Measurements from ENCODE around the gene CELA2B. TPM values are rescaled to one million over a fixed set of nuclear protein-coding genes. Genes with fewer than 3 reads are reported as not detected.

CELA2B gene
- total and polyA plus RNA-seq, 2 experiments from 2014 or later: 0.26 TPM; not detected in 1

DNA sequence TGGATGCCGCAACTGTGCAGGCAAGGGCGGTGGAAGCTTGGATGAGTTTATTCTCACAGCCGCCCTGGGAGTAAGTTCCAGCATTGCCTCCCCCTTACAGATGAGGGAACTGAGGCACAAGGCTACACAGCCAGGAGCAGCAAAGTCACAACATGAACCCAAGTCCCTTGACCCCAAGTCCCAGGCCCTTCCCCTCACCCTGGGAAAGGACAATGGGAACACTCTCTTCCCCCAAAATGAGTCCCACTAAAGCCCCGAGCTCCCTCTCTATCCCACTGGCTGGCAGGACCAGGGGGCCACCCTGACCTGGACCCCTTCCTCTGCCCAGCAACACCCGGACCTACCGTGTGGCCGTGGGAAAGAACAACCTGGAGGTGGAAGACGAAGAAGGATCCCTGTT, 33.8 kb upstream of the CELA2B start:
- H3K36me3 ChIP-seq: no peaks in the 10 kb centered on the region
- no peak overlapping the region for H3K4me3 ChIP-seq
- DNase-seq (ENCODE audit: low read depth in 1 of 2, low spot score in 1 of 2): no peak
- no peaks in the 10 kb centered on the region for H3K27me3 ChIP-seq
- TF ChIP-seq, protein P1, sequence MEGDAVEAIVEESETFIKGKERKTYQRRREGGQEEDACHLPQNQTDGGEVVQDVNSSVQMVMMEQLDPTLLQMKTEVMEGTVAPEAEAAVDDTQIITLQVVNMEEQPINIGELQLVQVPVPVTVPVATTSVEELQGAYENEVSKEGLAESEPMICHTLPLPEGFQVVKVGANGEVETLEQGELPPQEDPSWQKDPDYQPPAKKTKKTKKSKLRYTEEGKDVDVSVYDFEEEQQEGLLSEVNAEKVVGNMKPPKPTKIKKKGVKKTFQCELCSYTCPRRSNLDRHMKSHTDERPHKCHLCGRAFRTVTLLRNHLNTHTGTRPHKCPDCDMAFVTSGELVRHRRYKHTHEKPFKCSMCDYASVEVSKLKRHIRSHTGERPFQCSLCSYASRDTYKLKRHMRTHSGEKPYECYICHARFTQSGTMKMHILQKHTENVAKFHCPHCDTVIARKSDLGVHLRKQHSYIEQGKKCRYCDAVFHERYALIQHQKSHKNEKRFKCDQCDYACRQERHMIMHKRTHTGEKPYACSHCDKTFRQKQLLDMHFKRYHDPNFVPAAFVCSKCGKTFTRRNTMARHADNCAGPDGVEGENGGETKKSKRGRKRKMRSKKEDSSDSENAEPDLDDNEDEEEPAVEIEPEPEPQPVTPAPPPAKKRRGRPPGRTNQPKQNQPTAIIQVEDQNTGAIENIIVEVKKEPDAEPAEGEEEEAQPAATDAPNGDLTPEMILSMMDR (IDR thresholded peaks at IDR 0.05; ENCODE audit: low read depth, low read length): no peak
- H3K27ac ChIP-seq: no peak overlapping the region
- peaks cover 7% of the 10 kb centered on the region for H3K4me1 ChIP-seq (ENCODE audit: low read depth)
- H3K9me3 ChIP-seq (ENCODE audit: low read depth): no peaks in the 10 kb centered on the region

DNA sequence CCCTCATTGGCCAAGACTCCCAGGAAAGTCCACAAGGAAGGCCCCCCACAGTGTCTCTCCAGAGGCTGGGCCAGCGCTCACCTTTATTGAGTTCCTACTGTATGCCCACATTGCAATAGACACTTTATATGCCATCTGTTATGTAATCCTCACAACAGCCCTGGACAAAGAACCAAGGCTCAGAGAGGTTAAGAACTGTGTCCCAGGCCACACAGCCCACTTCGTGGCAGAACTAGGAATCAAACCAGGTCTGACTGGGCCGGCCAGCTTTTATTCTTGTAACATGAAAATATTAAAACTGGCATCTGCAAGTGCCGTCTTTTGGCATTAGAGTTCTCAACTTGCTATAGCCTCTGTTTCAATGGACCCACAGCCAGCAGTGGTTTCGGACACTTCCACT, 33.1 kb upstream of the CELA2B start:
- H3K4me1 ChIP-seq (ENCODE audit: low read depth): peaks cover 7% of the 10 kb centered on the region
- H3K36me3 ChIP-seq: no peaks in the 10 kb centered on the region
- TF ChIP-seq, protein P1 (IDR thresholded peaks at IDR 0.05; ENCODE audit: low read depth, low read length): no peak
- no peak for DNase-seq (ENCODE audit: low read depth in 1 of 2, low spot score in 1 of 2)
- H3K4me3 ChIP-seq: no peak overlapping the region
- H3K27me3 ChIP-seq: no peaks in the 10 kb centered on the region
- H3K9me3 ChIP-seq (ENCODE audit: low read depth): no peaks in the 10 kb centered on the region
- no peak overlapping the region for H3K27ac ChIP-seq

DNA sequence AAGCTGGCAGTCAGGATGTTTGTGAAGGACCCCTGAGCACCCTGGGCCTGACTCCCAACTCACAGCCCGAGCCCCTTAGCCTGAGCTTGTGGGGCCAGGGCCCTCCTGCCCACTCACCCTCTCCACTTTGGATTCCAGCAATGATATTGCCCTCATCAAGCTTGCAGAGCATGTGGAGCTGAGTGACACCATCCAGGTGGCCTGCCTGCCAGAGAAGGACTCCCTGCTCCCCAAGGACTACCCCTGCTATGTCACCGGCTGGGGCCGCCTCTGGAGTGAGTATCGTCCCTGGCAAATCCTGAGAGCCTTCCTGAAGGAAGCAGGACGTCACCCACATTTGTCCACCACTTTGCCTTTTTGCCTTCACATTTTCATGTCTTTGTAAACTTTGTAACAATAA, 32.6 kb upstream of the CELA2B start:
- TF ChIP-seq, protein P1 (IDR thresholded peaks at IDR 0.05; ENCODE audit: low read depth, low read length): no peak
- H3K4me3 ChIP-seq: no peak overlapping the region
- no peaks in the 10 kb centered on the region for H3K36me3 ChIP-seq
- no peak overlapping the region for H3K27ac ChIP-seq
- peaks cover 7% of the 10 kb centered on the region for H3K4me1 ChIP-seq (ENCODE audit: low read depth)
- H3K9me3 ChIP-seq (ENCODE audit: low read depth): no peaks in the 10 kb centered on the region
- no peak for DNase-seq (ENCODE audit: low read depth in 1 of 2, low spot score in 1 of 2)
- H3K27me3 ChIP-seq: no peaks in the 10 kb centered on the region

DNA sequence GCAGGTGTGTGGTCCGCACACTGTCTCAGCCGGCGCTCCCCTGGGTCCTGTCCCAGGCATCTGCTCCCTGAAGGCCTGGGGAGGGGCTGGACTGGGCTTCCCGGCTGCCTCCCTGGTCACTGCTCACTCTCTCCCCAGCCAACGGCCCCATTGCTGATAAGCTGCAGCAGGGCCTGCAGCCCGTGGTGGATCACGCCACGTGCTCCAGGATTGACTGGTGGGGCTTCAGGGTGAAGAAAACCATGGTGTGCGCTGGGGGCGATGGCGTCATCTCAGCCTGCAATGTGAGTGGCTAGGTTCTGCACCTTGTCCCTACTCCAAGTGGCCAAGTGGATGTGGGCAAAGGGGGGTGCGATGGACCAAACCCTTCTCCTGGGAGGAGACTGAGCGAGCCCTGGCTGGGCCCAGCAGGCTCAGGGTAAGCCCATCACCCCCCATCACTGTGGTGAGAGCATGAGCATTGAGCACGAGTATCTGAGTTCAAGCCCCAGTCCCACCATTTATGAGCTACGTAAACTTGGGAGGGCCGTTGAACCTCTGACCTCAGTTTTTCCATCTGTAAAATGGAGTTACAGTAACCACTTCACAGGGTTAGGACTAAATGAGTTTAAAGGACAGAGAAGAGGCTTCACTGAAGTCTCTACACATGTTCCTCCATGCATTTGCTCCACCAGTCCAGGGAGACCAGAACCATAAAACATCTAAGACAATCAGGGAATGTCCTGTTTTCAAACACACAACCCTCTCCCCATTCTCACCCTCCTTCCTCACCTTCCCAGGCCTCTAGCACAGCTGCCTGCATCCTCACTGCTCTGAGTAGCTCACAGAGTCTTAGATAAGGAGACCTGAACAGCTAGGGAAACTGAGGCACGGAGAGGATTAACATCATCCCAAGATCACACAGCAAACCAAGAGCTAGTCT, 31.2 kb upstream of the CELA2B start:
- H3K27ac ChIP-seq: no peak overlapping the region
- DNase-seq (ENCODE audit: low read depth in 1 of 2, low spot score in 1 of 2): peak; percentile 37 to 41

DNA sequence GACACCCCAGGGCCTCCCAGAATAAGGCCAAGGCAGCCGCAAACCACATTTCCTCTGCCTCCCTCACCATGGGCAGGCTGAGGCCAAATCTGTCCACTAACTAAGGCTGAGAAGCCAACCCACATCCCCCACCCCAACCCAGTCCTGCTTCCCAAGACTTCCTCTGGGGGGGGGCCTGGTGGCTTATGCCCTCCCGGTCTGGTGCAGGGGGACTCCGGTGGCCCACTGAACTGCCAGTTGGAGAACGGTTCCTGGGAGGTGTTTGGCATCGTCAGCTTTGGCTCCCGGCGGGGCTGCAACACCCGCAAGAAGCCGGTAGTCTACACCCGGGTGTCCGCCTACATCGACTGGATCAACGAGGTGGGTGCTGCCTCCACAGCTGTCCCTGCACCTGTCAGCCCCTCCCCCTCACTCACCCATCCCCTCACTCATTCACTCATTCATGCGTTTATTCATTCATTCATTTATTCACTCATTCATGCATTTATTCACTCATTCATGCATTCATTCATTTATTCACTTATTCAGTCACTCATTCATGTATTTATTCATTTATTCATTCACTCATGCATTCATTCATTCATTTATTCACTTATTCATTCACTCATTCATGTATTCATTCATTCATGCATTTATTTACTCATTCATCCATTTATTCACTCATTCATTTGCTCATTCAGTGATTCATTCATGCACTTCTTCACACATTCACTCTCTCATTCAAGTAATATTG, 30.3 kb upstream of the CELA2B start:
- DNase-seq (ENCODE audit: low read depth in 1 of 2, low spot score in 1 of 2): no peak
- TF ChIP-seq, protein P1 (IDR thresholded peaks at IDR 0.05; ENCODE audit: low read depth, low read length): no peak
- Histone ChIP-seq H3K27ac (no peak overlapping the region), H3K4me3 (no peak overlapping the region), H3K36me3 (no peaks in the 10 kb centered on the region), H3K4me1 (ENCODE audit: low read depth) (peaks cover 7% of the 10 kb centered on the region), H3K27me3 (no peaks in the 10 kb centered on the region), H3K9me3 (ENCODE audit: low read depth) (no peaks in the 10 kb centered on the region)

More for the DNA sequence above, 31.2 kb upstream of the CELA2B start:
- TF ChIP-seq, protein P1 (IDR thresholded peaks at IDR 0.05; ENCODE audit: low read depth, low read length): no peak
- H3K4me3 ChIP-seq: no peak overlapping the region
- H3K4me1 ChIP-seq (ENCODE audit: low read depth): peaks cover 7% of the 10 kb centered on the region
- no peaks in the 10 kb centered on the region for H3K27me3 ChIP-seq
- H3K36me3 ChIP-seq: no peaks in the 10 kb centered on the region
- no peaks in the 10 kb centered on the region for H3K9me3 ChIP-seq (ENCODE audit: low read depth)

All from cardiac muscle cell (in vitro differentiated cells and primary cell).